ES-I3 (cell line): ENCODE data around the gene DLG2.

Source experiments
- H3K36me3 ChIP-seq: 2 replicates; pipeline ENCODE4 v1.6.1; 2013; ENCODE audit warnings: mild to moderate bottlenecking, low read length, control low read depth, moderate library complexity; ENCODE audit not compliant: insufficient read depth
- H3K4me1 ChIP-seq: 2 replicates; pipeline ENCODE4 v1.6.1; 2013; ENCODE audit warnings: mild to moderate bottlenecking, control low read depth, low read length; ENCODE audit not compliant: insufficient read depth
- H3K9ac ChIP-seq: 2 replicates; pipeline ENCODE4 v1.6.1; 2013; ENCODE audit warnings: low read depth, mild to moderate bottlenecking, low read length, moderate library complexity
- H3K9me3 ChIP-seq: 2 replicates; pipeline ENCODE4 v1.6.1; 2013; ENCODE audit warnings: mild to moderate bottlenecking, low read length, moderate library complexity; ENCODE audit not compliant: control insufficient read depth, insufficient read depth

The DLG2 gene

GRCh38 chr11:83709434-83709833 lies 1917.7 kb downstream of the DLG2 start:
- H3K9ac ChIP-seq, result no peak overlapping the region
- H3K9me3 ChIP-seq, result no peaks in the 10 kb centered on the region
- no peaks in the 10 kb centered on the region for H3K36me3 ChIP-seq
- no peaks in the 10 kb centered on the region for H3K4me1 ChIP-seq

- H3K36me3 ChIP-seq, result no peaks in the 10 kb centered on the region
- no peak overlapping the region for H3K9ac ChIP-seq
- H3K4me1 ChIP-seq, result no peaks in the 10 kb centered on the region
- no peaks in the 10 kb centered on the region for H3K9me3 ChIP-seq
Observed at GRCh38 chr11:83706566-83706965, 1920.6 kb downstream of the DLG2 start.

- no peaks in the 10 kb centered on the region for H3K36me3 ChIP-seq
- H3K9ac ChIP-seq, result no peak overlapping the region
- H3K9me3 ChIP-seq, result no peaks in the 10 kb centered on the region
- no peaks in the 10 kb centered on the region for H3K4me1 ChIP-seq
Observed at GRCh38 chr11:83702796-83703195, 1924.3 kb downstream of the DLG2 start.

GRCh38 chr11:83697518-83697917 lies 1929.6 kb downstream of the DLG2 start:
- no peak overlapping the region for H3K9ac ChIP-seq
- H3K9me3 ChIP-seq, result no peaks in the 10 kb centered on the region
- no peaks in the 10 kb centered on the region; the same call in 1 of the 2 replicates for H3K36me3 ChIP-seq
- H3K4me1 ChIP-seq, result peaks cover 16% of the 10 kb centered on the region

GRCh38 chr11:83695046-83695445 lies 1932.1 kb downstream of the DLG2 start:
- no peaks in the 10 kb centered on the region for H3K9me3 ChIP-seq
- no peak overlapping the region for H3K9ac ChIP-seq
- peaks cover 16% of the 10 kb centered on the region for H3K4me1 ChIP-seq
- no peaks in the 10 kb centered on the region; the same call in 1 of the 2 replicates for H3K36me3 ChIP-seq

GRCh38 chr11:83694191-83694910 lies 1932.8 kb downstream of the DLG2 start:
- Histone ChIP-seq H3K9me3 (no peaks in the 10 kb centered on the region), H3K36me3 (no peaks in the 10 kb centered on the region; the same call in 1 of the 2 replicates), H3K4me1 (peaks cover 16% of the 10 kb centered on the region), H3K9ac (no peak overlapping the region)

GRCh38 chr11:83693306-83693992 lies 1933.7 kb downstream of the DLG2 start:
- Histone ChIP-seq H3K4me1 (peaks cover 16% of the 10 kb centered on the region), H3K9me3 (no peaks in the 10 kb centered on the region), H3K36me3 (no peaks in the 10 kb centered on the region; the same call in 1 of the 2 replicates), H3K9ac (0 out of 2 replicates have a peak overlapping the region, but pooled peaks have one; percentile 8)

- Histone ChIP-seq H3K9ac (no peak overlapping the region), H3K9me3 (no peaks in the 10 kb centered on the region), H3K4me1 (peaks cover 16% of the 10 kb centered on the region), H3K36me3 (no peaks in the 10 kb centered on the region; the same call in 1 of the 2 replicates)
Observed at GRCh38 chr11:83692675-83693074, 1934.5 kb downstream of the DLG2 start.

- peaks cover 16% of the 10 kb centered on the region for H3K4me1 ChIP-seq
- H3K36me3 ChIP-seq, result peaks cover 2% of the 10 kb centered on the region; the same call in 1 of the 2 replicates
- H3K9ac ChIP-seq, result no peak overlapping the region
- no peaks in the 10 kb centered on the region for H3K9me3 ChIP-seq
Observed at GRCh38 chr11:83691451-83691950, 1935.6 kb downstream of the DLG2 start.

GRCh38 chr11:83689144-83689780 lies 1937.9 kb downstream of the DLG2 start:
- Histone ChIP-seq H3K4me1 (peaks cover 15% of the 10 kb centered on the region), H3K36me3 (0 out of 2 replicates have a peak, but pooled peaks cover 2% of the 10 kb centered on the region), H3K9ac (no peak overlapping the region), H3K9me3 (no peaks in the 10 kb centered on the region)

GRCh38 chr11:83687787-83688186 lies 1939.4 kb downstream of the DLG2 start:
- 0 out of 2 replicates have a peak, but pooled peaks cover 2% of the 10 kb centered on the region for H3K36me3 ChIP-seq
- no peak overlapping the region for H3K9ac ChIP-seq
- peaks cover 8% of the 10 kb centered on the region for H3K4me1 ChIP-seq
- H3K9me3 ChIP-seq, result no peaks in the 10 kb centered on the region

GRCh38 chr11:83685730-83686129 lies 1941.4 kb downstream of the DLG2 start:
- Histone ChIP-seq H3K4me1 (peaks cover 18% of the 10 kb centered on the region), H3K9ac (no peak overlapping the region), H3K36me3 (0 out of 2 replicates have a peak, but pooled peaks cover 2% of the 10 kb centered on the region), H3K9me3 (no peaks in the 10 kb centered on the region)

GRCh38 chr11:83684071-83684470 lies 1943.1 kb downstream of the DLG2 start:
- Histone ChIP-seq H3K4me1 (peaks cover 19% of the 10 kb centered on the region), H3K36me3 (0 out of 2 replicates have a peak, but pooled peaks cover 2% of the 10 kb centered on the region), H3K9me3 (no peaks in the 10 kb centered on the region), H3K9ac (no peak overlapping the region)

GRCh38 chr11:83682611-83682973 lies 1944.6 kb downstream of the DLG2 start:
- H3K9ac ChIP-seq, result no peak overlapping the region
- H3K36me3 ChIP-seq, result 0 out of 2 replicates have a peak, but pooled peaks cover 2% of the 10 kb centered on the region
- peaks cover 19% of the 10 kb centered on the region for H3K4me1 ChIP-seq
- H3K9me3 ChIP-seq, result no peaks in the 10 kb centered on the region
